Thyroid gland (tissue), 4 donors: ENCODE data around the gene TPD52L1. TPM values are rescaled to one million over a fixed set of nuclear protein-coding genes. Genes with fewer than 3 reads are reported as not detected.

ENCODE experiments used
- DNase-seq, 2 donors: peaks; one replicate each; pipeline ENCODE4 v3.0.0-alpha.2; 2019
- H3K27ac ChIP-seq, 3 donors: fragments of 200-600 bp; sonication (generic); 1 replicate in 2 of 3; 2 replicates in 1 of 3; pipeline ENCODE4 v1.5.1; 2016 to 2019; ENCODE audit warnings: mild to moderate bottlenecking in 1 of 3, moderate library complexity in 1 of 3
- H3K27me3 ChIP-seq: fragments of 200-600 bp; sonication (generic); one replicate; pipeline ENCODE4 v1.5.1; 2019
- H3K36me3 ChIP-seq, 2 donors: fragments of 200-600 bp; sonication (generic); one replicate each; pipeline ENCODE4 v1.5.1; 2016 to 2019
- H3K4me1 ChIP-seq, 2 donors: fragments of 200-600 bp; sonication (generic); one replicate each; pipeline ENCODE4 v1.5.1; 2017 to 2019
- H3K4me3 ChIP-seq, 3 donors: fragments of 200-600 bp; sonication (generic); replicated peaks in 1 of 3; 1 replicate in 2 of 3; 2 replicates in 1 of 3; pipeline ENCODE4 v1.5.1; 2016; ENCODE audit warnings: mild to moderate bottlenecking in 1 of 3
- H3K9me3 ChIP-seq: fragments of 200-600 bp; sonication (generic); one replicate; pipeline ENCODE4 v1.5.1; 2017
- CTCF ChIP-seq, 6 experiments: fragments of 200-600 bp in 3 of 6; fragments of 450-650 bp in 3 of 6; sonication (generic) in 3 of 6; IDR thresholded peaks; one replicate each; pipeline ENCODE4 v1.5.1; 2016 to 2019; ENCODE audit warnings: antibody characterized with exemption in 6 of 6, mild to moderate bottlenecking in 2 of 6, inconsistent platforms in 1 of 6, moderate library complexity in 1 of 6
- POLR2A ChIP-seq, 2 donors: fragments of 450-650 bp; IDR thresholded peaks; one replicate each; pipeline ENCODE4 v1.6.1; 2017; ENCODE audit warnings: antibody characterized with exemption in 2 of 2, mild to moderate bottlenecking in 2 of 2, moderate library complexity in 1 of 2
- WGBS, 2 donors: methylation state at CpG; one replicate each; pipeline ENCODE4 v1.1.5; 2017; 5-methylcytosine and 5-hydroxymethylcytosine counted together
- intact Hi-C: fragments of 100-400 bp; cut with DNase I; formaldehyde crosslinking; loops from one replicate; pipeline ENCODE4 v1.15.1; 2023
- total RNA-seq, 4 donors: library from RNA; depleted of rRNA; stranded (reverse); fragments of >200 nt; gene quantifications; one replicate each; pipeline ENCODE4 v1.2.3, GENCODE V29; 2016

The TPD52L1 gene
- total RNA-seq, 4 donors from 2014 or later = 182 to 392 (median 293) TPM

GRCh38 chr6:125206389-125206788 is 52.8 kb downstream of the TPD52L1 start:
- no peak for TF ChIP-seq POLR2A (IDR thresholded peaks at IDR 0.05)
- TF ChIP-seq CTCF (IDR thresholded peaks at IDR 0.05) = no peak
- 96 to 100% methylated on average over 1 of the region's 1 CpG for WGBS, 2 donors
- Histone ChIP-seq H3K4me3 (no peak overlapping the region), H3K36me3 (no peaks in the 10 kb centered on the region), H3K9me3 (no peaks in the 10 kb centered on the region), H3K4me1 (peaks cover 5 to 25% of the 10 kb centered on the region in 2 donors), H3K27me3 (no peaks in the 10 kb centered on the region), H3K27ac (no peak overlapping the region)
- intact Hi-C loops = no loop called here
- no peak for DNase-seq

- no peak for TF ChIP-seq CTCF (IDR thresholded peaks at IDR 0.05)
- no peak for TF ChIP-seq POLR2A (IDR thresholded peaks at IDR 0.05)
- DNase-seq = no peak
- H3K4me1 ChIP-seq = peaks cover under 1 to 17% of the 10 kb centered on the region in 2 donors
- H3K4me3 ChIP-seq = no peak overlapping the region
- intact Hi-C loops = no loop called here
- no peaks in the 10 kb centered on the region for H3K9me3 ChIP-seq
- no peaks in the 10 kb centered on the region for H3K27me3 ChIP-seq
- no peak overlapping the region for H3K27ac ChIP-seq
- no peaks in the 10 kb centered on the region for H3K36me3 ChIP-seq
- 78 to 84% methylated on average over 1 of the region's 1 CpG for WGBS, 2 donors
Measured at GRCh38 chr6:125207956-125208355, 54.4 kb downstream of the TPD52L1 start.

- 93 to 97% methylated on average over 5 of the region's 5 CpGs for WGBS, 2 donors
- peaks cover 0 to 9% of the 10 kb centered on the region in 2 donors for H3K4me1 ChIP-seq
- DNase-seq = no peak
- TF ChIP-seq POLR2A (IDR thresholded peaks at IDR 0.05) (no peak), CTCF (IDR thresholded peaks at IDR 0.05) (no peak)
- intact Hi-C loops = no loop called here
- H3K9me3 ChIP-seq = no peaks in the 10 kb centered on the region
- no peak overlapping the region for H3K4me3 ChIP-seq
- no peaks in the 10 kb centered on the region for H3K36me3 ChIP-seq
- no peaks in the 10 kb centered on the region for H3K27me3 ChIP-seq
- H3K27ac ChIP-seq = no peak overlapping the region
Measured at GRCh38 chr6:125208625-125209249, 55.2 kb downstream of the TPD52L1 start.

GRCh38 chr6:125210667-125211066 is 57.1 kb downstream of the TPD52L1 start:
- intact Hi-C loops = no loop called here
- no peak for DNase-seq
- TF ChIP-seq CTCF (IDR thresholded peaks at IDR 0.05) = no peak
- TF ChIP-seq POLR2A (IDR thresholded peaks at IDR 0.05) = no peak
- Histone ChIP-seq H3K27ac (no peak overlapping the region), H3K4me1 (peaks cover 0 to 14% of the 10 kb centered on the region in 2 donors), H3K9me3 (no peaks in the 10 kb centered on the region), H3K36me3 (no peaks in the 10 kb centered on the region), H3K27me3 (no peaks in the 10 kb centered on the region), H3K4me3 (no peak overlapping the region)
- WGBS, 2 donors = 97 to 99% methylated on average over 3 of the region's 3 CpGs

- DNase-seq = no peak
- H3K36me3 ChIP-seq = no peaks in the 10 kb centered on the region
- H3K4me3 ChIP-seq = no peak overlapping the region
- H3K4me1 ChIP-seq = peaks cover 0 to 14% of the 10 kb centered on the region in 2 donors
- H3K27ac ChIP-seq = no peak overlapping the region
- 87 to 92% methylated on average over 6 of the region's 6 CpGs for WGBS, 2 donors
- no peak for TF ChIP-seq CTCF (IDR thresholded peaks at IDR 0.05)
- no peak for TF ChIP-seq POLR2A (IDR thresholded peaks at IDR 0.05)
- intact Hi-C loops = no loop called here
- no peaks in the 10 kb centered on the region for H3K9me3 ChIP-seq
- no peaks in the 10 kb centered on the region for H3K27me3 ChIP-seq
Measured at GRCh38 chr6:125211352-125211751, 57.8 kb downstream of the TPD52L1 start.
